T-helper 1 cell treated with Interleukin-12 subunit alpha and Interleukin-12 subunit beta and Interleukin-4 antibody, amounts not matched to agents 30 μg/mL and 1 μg/mL, for 36 hours (primary cell): ENCODE data around the gene CDK6.
A peak's percentile ranks its signal among the peaks of the same experiment; 100 is the strongest.

Experiments used
- H3K27ac Mint-ChIP-seq: one replicate; pipeline ENCODE4 v1.8.0; 2021; ENCODE audit warnings: mild to moderate bottlenecking, mixed read lengths
- H3K27me3 Mint-ChIP-seq: one replicate; pipeline ENCODE4 v1.8.0; 2021; ENCODE audit warnings: low read depth, mixed read lengths
- H3K36me3 Mint-ChIP-seq: one replicate; pipeline ENCODE4 v1.8.0; 2021; ENCODE audit warnings: low read depth, mixed read lengths
- H3K4me1 Mint-ChIP-seq: one replicate; pipeline ENCODE4 v1.8.0; 2021; ENCODE audit warnings: low read depth, mixed read lengths
- H3K4me3 Mint-ChIP-seq: one replicate; pipeline ENCODE4 v1.8.0; 2021; ENCODE audit warnings: mild to moderate bottlenecking, moderate library complexity, mixed read lengths
- H3K9me3 Mint-ChIP-seq: one replicate; pipeline ENCODE4 v1.8.0; 2021; ENCODE audit warnings: mixed read lengths

The CDK6 gene

DNA sequence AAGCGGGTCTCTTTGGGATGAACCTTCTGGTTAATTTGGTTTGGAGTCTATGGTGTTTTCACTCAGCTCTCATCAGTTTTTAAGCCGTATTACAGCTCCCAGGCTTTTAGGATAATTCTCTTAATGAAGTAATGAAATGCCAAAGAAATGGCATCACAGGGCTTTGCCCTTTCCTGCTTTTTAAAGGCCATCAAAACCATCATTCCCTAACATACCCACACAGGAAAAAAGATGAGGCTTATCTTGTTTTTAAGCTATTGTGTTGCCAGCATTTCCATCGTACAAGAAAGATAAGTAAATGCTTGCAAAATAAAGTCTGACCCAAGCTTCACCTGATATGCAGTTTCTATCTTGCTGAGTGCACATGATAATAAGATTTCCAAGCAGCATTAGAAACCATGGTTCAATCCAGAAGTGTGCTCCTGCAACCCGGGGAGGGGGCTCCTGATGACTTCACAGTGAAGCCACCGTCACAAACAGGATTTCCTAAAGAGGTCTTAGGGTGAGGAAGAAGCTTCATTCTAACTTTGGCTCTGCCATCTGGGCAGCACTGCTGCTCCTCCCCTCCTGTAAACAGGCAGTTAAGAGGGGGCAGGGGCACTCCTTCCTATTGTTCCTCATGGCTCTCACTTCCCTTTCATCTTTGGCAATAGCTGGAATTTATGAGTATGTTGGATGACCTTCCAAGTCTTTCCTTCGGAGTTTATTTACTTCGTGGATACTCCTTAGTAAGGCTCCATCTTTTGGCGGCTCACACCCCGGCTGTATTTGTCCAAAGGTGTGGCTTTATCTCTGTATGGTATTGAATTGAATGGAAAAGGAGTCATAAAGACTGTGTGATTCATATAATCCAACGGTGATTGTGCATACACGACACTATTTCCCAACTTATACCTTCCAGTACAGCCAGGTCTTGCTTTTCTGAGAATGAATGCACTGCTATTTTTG is 191.0 kb downstream of the CDK6 start:
- H3K27me3 Mint-ChIP-seq: no peaks in the 10 kb centered on the region
- H3K27ac Mint-ChIP-seq: peak overlapping the region; percentile 95

DNA sequence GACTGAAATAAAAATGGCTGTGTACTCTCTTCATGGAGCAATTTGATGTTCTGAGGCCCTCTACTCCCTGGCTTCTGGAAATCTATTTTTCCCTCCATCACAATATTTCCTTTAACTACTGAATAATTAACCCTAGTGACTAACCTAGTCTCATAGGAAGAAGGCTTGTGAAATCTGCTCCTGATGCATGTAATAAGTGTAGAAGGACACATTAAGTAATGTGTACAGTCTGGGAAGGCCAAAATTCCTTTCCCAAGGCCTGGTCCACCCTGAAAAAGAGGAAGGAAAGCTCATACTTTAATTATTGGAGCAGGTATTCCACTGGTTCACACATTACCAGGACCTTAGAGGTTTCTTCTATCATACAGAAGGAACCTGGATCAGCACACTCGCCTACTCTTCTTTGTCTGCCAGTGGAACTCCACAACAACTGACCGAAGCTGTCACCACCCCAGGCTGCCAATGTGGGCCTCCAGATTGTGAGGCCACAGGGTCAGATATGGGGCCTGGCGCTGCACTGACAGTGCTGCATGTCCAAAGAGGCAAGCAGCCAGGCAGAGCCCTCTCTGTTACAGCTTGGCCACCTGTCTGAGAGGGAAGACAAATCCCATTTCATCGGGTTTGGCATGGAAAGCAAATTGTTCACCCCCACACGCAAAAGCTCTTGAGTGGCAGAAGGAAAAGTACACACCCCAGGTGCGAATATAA is 191.8 kb downstream of the CDK6 start:
- Mint-ChIP-seq H3K27ac (peak overlapping the region; percentile 95), H3K9me3 (no peaks in the 10 kb centered on the region), H3K27me3 (no peaks in the 10 kb centered on the region), H3K4me3 (no peak overlapping the region), H3K4me1 (peaks cover 91% of the 10 kb centered on the region), H3K36me3 (peaks cover 31% of the 10 kb centered on the region)

More for the DNA sequence above, 191.0 kb downstream of the CDK6 start:
- Mint-ChIP-seq H3K4me1 (peaks cover 88% of the 10 kb centered on the region), H3K4me3 (peak overlapping the region; percentile 36), H3K9me3 (no peaks in the 10 kb centered on the region), H3K36me3 (peaks cover 34% of the 10 kb centered on the region)

DNA sequence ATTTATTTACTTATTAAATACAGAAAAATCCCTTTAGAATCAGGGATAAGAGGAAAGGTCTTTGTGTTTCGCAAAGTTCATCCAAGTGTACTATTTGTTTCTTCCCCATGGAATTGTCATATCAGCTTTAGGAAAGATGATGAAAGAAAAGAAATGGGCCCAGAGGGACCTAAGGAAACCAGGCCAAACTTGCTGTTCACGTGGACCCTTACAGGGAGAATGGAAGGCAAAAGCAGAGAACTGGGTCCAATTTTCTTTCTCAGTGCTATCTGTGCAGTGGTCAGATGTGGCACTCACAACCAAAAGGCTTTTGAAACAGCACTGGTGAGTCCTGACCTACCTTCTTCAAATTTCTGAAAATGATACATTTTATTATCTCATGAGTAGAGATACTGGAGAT is 192.6 kb downstream of the CDK6 start:
- Mint-ChIP-seq H3K4me3 (no peak overlapping the region), H3K27me3 (no peaks in the 10 kb centered on the region), H3K27ac (peak overlapping the region; percentile 95), H3K4me1 (peaks cover 95% of the 10 kb centered on the region), H3K9me3 (no peaks in the 10 kb centered on the region), H3K36me3 (peaks cover 35% of the 10 kb centered on the region)

DNA sequence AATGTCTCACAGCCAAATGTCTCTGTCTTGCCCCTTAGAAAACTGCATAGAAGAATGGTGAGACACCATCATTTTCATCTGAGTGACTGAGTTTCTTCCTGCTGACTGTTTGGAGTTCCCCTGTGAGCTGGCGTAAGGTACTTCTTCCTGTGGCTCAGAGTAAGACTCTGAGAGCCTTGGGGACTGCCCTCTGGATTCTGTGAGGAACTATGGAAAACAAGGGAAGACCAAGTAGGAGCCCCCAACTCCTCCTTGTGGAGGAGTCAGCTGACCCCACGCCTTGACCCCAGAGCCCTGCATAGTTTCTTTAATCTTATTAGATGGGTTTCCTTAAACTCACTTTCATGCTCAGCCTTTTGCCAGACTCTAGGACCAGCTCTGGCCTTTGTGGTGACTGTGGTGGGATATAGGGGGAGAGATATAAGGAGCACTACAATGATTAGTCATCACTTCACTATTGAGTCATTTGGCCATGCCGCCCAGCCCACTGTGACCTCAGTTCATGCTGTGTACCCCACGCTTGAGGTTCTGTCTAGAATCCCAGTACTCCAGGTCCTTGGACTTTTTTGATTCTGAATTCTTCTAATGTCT is 194.4 kb downstream of the CDK6 start:
- peak overlapping the region; percentile 95 for H3K27ac Mint-ChIP-seq
- H3K4me3 Mint-ChIP-seq: peak overlapping the region; percentile 29
- H3K36me3 Mint-ChIP-seq: peaks cover 32% of the 10 kb centered on the region
- no peaks in the 10 kb centered on the region for H3K9me3 Mint-ChIP-seq
- peaks cover 85% of the 10 kb centered on the region for H3K4me1 Mint-ChIP-seq
- no peaks in the 10 kb centered on the region for H3K27me3 Mint-ChIP-seq

DNA sequence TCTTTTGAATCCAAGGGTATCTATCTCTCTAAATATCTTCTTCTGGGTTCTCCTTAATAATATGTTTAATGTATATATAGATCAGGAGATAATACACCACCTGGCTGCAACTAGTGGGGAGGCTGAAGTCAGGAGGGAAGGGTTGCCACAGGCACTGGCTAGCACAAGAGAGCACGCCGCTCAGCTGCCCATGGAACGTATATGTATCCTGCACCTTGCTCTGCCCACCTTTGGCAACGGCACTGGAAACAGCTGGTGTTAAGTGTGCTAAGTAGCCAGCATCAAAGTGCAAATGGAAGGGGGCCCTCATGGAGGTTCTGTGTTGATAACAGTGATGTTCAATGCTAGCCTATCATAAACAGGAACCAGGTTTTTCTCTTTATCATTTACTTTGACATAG is 196.4 kb downstream of the CDK6 start:
- H3K4me3 Mint-ChIP-seq: peak overlapping the region; percentile 67
- H3K36me3 Mint-ChIP-seq: peaks cover 22% of the 10 kb centered on the region
- H3K27me3 Mint-ChIP-seq: no peaks in the 10 kb centered on the region
- H3K27ac Mint-ChIP-seq: peak overlapping the region; percentile 93
- H3K4me1 Mint-ChIP-seq: peaks cover 75% of the 10 kb centered on the region
- H3K9me3 Mint-ChIP-seq: no peaks in the 10 kb centered on the region

DNA sequence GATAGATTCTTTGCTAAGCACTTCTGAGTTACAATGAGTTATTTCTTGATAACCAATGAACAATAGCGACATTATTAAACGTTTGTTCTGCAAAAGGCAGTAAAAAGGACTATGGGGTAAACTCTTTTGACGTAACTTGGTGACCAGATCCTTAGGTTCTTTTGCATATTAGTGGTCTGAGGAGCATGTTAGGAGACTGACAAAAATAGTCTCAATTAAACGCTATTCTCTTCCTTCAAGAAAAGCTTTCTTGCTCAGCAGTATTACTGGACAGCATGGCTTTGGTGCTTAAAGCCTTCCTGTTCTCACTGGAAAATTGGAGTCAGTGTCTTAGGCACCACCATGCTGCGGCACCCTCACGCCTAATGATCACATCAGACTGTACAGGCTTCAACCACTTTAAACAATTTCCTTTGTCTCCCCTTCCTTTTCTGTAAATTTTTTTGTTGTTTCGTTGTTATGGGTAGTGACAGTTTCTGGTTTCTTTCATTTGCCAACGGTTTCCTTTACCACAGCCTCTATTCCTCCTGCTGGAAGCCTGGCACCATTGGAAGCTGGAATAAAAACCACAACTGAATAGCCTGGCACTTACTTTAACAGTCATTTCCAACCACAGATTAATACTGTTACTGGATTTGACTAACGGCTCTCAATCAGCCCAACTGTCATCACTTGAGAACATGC is 197.0 kb downstream of the CDK6 start:
- H3K27ac Mint-ChIP-seq: peak overlapping the region; percentile 93

DNA sequence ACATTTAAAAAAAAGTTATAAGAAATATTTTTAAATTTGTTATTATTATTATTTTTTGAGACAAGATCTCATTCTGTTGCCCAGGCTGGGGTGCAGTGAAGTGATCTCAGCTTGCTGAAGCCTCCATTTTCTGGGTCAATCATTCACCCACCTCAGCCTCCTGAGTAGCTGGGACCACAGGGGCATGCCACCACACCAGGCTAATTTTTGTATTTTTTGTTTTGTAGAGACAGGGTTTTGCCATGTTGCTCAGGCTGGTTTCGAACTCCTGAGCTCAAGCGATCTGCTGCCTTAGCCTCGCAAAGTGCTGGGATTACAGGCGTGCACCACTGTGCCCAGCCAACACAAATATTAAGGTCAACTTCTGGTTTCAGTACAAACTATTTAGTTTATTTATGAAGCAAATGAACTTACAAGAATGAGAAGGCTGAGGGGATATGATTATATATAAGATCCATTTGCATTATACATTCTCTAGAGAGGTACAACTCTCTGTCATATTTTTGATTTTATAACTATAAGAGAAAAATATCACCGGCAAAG is 200.3 kb downstream of the CDK6 start:
- H3K4me3 Mint-ChIP-seq: no peak overlapping the region
- peak overlapping the region; percentile 54 for H3K27ac Mint-ChIP-seq
- peaks cover 71% of the 10 kb centered on the region for H3K4me1 Mint-ChIP-seq
- H3K9me3 Mint-ChIP-seq: no peaks in the 10 kb centered on the region
- H3K36me3 Mint-ChIP-seq: peaks cover 15% of the 10 kb centered on the region
- H3K27me3 Mint-ChIP-seq: no peaks in the 10 kb centered on the region

More for the DNA sequence above, 197.0 kb downstream of the CDK6 start:
- Mint-ChIP-seq H3K4me3 (peak overlapping the region; percentile 67), H3K27me3 (no peaks in the 10 kb centered on the region), H3K36me3 (peaks cover 21% of the 10 kb centered on the region), H3K9me3 (no peaks in the 10 kb centered on the region), H3K4me1 (peaks cover 73% of the 10 kb centered on the region)

DNA sequence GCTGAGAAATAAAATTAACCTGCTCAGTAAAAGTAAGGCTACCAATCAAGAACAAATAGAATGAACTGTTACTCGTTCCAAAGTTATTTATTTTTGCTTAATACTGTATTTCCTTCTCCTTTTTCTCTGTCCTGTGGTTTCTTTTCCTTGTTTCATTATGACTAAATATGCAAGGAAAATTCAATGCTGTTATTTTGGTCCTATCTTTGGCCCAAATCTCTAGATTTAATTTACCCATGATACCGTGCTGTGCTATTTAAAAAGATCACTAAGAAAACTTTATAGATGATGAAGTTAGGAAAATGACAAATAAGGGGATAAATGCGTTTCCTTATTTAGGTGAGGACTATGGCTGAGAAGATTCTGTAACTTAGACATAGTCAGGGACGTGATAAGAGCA is 200.8 kb downstream of the CDK6 start:
- Mint-ChIP-seq H3K27ac (peak overlapping the region; percentile 95), H3K9me3 (no peaks in the 10 kb centered on the region), H3K36me3 (peaks cover 18% of the 10 kb centered on the region), H3K27me3 (no peaks in the 10 kb centered on the region), H3K4me3 (peak overlapping the region; percentile 32), H3K4me1 (peaks cover 73% of the 10 kb centered on the region)

DNA sequence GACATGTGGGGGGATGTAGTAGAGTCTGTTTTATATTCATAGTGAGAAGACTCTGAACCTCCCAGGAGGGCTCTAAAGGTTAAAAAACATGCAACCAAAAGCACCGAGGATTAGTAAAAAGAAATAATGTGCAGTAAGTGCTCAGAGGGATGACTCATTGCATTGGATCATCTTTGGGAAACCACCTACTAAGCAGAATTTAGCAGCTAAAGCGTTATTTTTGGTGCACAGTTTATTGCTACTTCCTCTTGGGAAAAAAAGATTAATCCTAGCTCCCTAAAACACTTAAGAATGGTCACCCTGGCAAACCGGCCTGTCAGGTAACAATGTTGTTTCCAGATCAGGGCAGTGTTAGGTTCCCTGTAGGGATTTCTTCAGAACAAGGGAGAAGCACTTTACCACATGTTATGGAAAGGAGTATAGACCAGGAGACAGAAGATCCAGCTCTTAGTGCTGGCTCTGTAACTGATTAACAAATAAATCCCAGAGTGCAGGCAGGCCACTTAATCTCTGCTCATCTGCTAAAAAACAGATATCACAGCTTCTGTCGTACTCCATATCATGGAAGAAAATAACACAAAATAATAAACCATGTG is 201.4 kb downstream of the CDK6 start:
- Mint-ChIP-seq H3K4me1 (peaks cover 71% of the 10 kb centered on the region), H3K9me3 (peaks cover 4% of the 10 kb centered on the region), H3K4me3 (peak overlapping the region; percentile 54), H3K36me3 (peaks cover 22% of the 10 kb centered on the region), H3K27me3 (no peaks in the 10 kb centered on the region), H3K27ac (peak overlapping the region; percentile 95)

DNA sequence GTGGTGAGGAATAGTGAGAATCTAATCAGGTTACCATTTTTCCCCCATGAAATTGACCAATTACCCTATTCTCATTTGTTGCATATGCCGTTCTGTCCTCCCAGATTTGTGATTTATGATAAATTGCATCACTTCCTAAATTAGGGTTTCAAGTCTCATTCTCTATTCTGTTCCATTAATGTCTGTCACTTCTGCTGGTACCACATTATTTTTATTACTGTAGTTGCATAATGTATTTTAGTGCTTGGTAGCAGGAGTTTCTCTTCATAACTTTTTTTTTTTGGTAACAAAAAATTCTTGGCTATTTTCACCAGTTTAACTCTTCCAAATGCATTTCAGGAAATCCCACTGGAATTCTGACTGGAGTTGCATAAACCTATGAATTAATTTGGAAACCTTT is 202.2 kb downstream of the CDK6 start:
- Mint-ChIP-seq H3K9me3 (peaks cover 9% of the 10 kb centered on the region), H3K36me3 (peaks cover 25% of the 10 kb centered on the region), H3K27me3 (no peaks in the 10 kb centered on the region), H3K4me3 (peak overlapping the region; percentile 58), H3K27ac (peak overlapping the region; percentile 83), H3K4me1 (peaks cover 63% of the 10 kb centered on the region)

DNA sequence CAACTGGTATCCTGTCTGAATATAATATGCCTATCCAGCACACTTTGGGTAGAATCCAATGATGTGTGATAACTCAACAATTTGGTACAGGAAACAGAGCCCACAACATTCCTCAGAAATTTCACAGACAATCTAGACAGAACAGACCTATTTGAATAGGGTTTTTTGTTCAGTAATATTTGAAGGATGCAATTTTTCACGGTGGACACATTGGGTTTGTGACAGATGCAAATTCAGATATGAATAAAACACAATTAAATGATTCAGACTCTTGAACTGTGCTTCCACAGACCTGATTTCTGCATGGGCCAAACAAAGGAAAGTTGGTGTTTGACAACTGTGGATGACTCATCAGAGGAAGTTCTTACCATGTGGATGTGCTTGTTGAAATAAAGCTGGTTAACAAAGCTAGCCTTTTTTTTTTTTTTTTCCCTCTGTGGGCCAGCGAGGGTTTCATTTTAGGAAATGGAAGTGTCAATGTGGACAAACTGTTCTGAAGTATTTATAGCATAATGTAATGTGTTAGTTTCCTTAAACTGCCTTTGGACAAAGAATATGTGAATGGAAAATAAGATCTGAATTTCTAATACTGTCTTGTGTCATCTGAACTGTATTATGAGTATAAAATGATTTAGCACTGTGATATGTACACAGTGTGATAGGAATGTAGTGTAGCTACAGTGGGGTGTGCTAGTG is 203.0 kb downstream of the CDK6 start:
- Mint-ChIP-seq H3K4me1 (peaks cover 63% of the 10 kb centered on the region), H3K36me3 (peaks cover 28% of the 10 kb centered on the region), H3K4me3 (peak overlapping the region; percentile 62), H3K27me3 (no peaks in the 10 kb centered on the region), H3K9me3 (peaks cover 18% of the 10 kb centered on the region), H3K27ac (peak overlapping the region; percentile 87)

DNA sequence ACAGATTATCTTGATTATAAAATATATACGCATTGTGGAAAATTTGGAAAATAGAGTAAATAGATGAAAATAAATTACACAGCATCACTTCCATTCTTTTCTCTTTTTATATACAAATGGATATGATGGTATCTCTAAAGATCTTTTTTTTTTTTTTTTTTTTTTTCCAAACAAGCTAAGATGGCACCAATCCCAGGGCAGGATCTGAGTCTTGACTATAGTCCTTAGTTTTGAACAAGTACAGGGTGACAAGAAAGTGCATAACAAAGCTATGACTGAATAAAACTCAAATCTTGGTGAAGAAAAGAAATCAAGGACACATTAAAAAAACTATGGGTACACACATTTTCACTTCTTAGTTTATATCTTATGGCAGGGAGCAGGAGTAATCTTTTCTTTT is 203.6 kb downstream of the CDK6 start:
- Mint-ChIP-seq H3K36me3 (peaks cover 33% of the 10 kb centered on the region), H3K27me3 (no peaks in the 10 kb centered on the region), H3K4me3 (peak overlapping the region; percentile 62), H3K27ac (peak overlapping the region; percentile 87), H3K9me3 (peaks cover 23% of the 10 kb centered on the region), H3K4me1 (peaks cover 64% of the 10 kb centered on the region)

DNA sequence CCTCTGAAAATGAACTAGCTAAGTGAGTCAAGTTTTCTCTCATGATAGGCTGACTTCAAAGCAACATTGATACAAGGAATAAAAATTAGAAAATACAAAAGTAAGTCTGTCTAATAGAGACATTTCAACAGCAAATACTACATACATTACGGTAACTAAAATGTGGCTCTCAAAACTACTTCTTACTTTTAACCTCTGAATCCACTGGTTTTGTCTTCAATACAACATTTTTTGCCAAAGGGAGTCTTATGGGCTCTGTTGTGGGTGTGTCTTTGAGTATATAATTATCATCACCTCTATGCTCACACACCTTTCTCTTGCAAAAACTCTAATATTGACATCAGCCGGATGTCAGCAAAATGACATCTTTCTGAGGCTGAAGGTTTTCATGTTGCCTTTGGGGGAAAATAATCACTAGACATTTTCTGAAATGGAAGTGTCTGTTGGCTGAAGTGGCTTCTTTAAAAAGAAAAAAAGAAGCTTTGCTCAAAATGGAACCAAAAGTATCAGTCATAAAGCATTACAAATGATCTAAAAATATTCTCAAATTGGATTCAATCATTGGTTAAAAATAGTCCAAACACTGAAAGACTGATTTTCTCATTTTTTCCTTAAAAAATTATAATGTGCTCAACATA is 204.4 kb downstream of the CDK6 start:
- Mint-ChIP-seq H3K9me3 (peaks cover 28% of the 10 kb centered on the region), H3K4me1 (peaks cover 62% of the 10 kb centered on the region), H3K27me3 (no peaks in the 10 kb centered on the region)

More for the DNA sequence above, 204.4 kb downstream of the CDK6 start:
- Mint-ChIP-seq H3K36me3 (peaks cover 36% of the 10 kb centered on the region), H3K27ac (peak overlapping the region; percentile 90), H3K4me3 (peak overlapping the region; percentile 48)
